NOMO-1 treated with DMSO at 0.1 percent for 48 hours (cell line): ENCODE data around the gene BEAN1.

Experiments used
- DNase-seq: peaks from one replicate; lab custom pipeline; 2025; ENCODE audit not compliant: unreplicated experiment; lab: John Stamatoyannopoulos, UW

The BEAN1 gene

GRCh38 chr16:66519482-66520373, 92.6 kb downstream of the BEAN1 start:
- no peak for DNase-seq

- peak; percentile 76 for DNase-seq
Measured at GRCh38 chr16:66520406-66521170, 93.5 kb downstream of the BEAN1 start.

GRCh38 chr16:66521252-66521713, 94.2 kb downstream of the BEAN1 start:
- DNase-seq: no peak

- peak; percentile 78 for DNase-seq
Measured at GRCh38 chr16:66521951-66522771, 95.1 kb downstream of the BEAN1 start.

GRCh38 chr16:66522816-66523590, 95.9 kb downstream of the BEAN1 start:
- no peak for DNase-seq

- DNase-seq: peak; percentile 84
Measured at GRCh38 chr16:66523861-66524354, 96.8 kb downstream of the BEAN1 start.

- peak; percentile 99 for DNase-seq
Measured at GRCh38 chr16:66524601-66525164, 97.6 kb downstream of the BEAN1 start.

GRCh38 chr16:66525396-66526180, 98.5 kb downstream of the BEAN1 start:
- no peak for DNase-seq

- DNase-seq: no peak
Measured at GRCh38 chr16:66528294-66528693, 101.2 kb downstream of the BEAN1 start.

- DNase-seq: no peak
Measured at GRCh38 chr16:66529475-66529874, 102.4 kb downstream of the BEAN1 start.
